HG02763 (cell line): ENCODE measurements around the gene CA10.

Source experiments
- ATAC-seq: cut with Tn5 transposase; IDR thresholded peaks from one replicate; pipeline ENCODE4 v1.9.1; 2021; ENCODE audit warnings: mild to moderate bottlenecking, moderate library complexity; ENCODE audit not compliant: unreplicated experiment

Gene CA10

DNA sequence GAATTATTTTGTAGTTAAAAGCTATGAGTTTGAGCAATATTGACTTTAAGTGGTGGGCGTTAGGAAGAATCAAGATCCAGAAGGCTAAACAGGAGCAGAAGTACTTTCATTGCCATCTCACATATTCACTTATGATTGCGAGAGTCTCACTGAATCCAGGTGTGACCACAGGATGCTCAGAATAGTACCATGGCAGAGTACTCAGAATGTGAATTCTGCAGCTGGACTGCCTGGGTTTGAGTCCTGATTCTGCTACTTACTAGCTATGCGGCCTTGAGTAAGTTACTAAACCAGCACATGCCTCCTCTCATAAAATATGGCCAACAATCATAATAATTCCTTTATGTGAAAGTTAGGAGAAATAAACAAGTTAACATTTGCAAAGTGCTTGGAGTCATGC lies 109.5 kb downstream of the CA10 start:
- no peak for ATAC-seq

DNA sequence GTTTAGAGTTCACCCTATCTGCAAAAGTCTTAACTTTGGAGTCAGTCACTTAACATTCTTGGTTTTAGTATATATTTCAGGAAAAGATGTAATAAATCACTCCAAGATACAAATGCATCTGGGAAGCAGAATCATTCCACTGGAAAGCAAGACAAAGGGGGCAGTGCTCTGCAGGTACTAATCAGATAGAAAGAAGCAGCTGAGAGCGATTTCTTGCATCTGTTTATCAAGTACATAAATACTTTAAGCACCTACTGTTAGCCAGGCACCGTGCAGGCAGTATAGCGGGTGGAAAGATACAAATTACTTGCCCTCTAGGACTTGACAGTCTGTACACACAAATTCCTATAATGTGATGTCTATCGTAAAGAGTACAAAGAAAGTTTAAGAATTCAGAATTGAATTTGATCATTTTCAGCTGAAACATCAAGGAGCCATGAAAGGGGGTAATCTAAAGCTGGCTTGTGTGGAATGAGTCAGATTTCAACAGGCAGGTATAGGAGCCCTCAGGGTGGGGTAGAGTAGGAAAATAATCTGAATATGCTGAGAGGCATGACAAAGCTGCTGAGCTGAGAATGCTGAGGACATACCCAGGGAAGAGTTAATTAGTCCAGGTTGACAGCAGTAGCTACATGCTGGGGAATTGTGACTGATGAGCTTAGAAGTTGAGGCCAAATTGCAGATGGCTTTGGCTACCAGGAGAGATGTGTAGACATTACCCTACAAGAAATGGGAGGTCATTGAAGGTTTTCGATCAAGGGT lies 110.2 kb downstream of the CA10 start:
- ATAC-seq, result no peak

DNA sequence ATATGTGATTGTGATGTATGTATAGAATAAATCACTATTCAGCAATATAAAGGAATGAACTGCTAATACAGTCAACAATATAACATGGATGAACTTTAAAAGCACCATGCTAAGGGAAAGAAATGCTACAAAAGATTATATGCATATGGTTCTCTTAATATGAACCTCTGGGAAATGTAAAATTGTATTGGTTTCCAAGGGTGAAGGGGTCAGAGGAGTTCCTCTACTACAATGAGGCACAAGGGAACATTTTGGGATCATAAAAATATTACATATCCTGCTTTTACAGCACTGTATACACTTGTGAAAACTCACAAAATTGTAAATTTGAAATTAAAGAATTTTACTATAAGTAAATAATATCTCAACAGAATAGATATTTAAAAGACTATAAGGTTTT lies 111.4 kb downstream of the CA10 start:
- ATAC-seq, result no peak

DNA sequence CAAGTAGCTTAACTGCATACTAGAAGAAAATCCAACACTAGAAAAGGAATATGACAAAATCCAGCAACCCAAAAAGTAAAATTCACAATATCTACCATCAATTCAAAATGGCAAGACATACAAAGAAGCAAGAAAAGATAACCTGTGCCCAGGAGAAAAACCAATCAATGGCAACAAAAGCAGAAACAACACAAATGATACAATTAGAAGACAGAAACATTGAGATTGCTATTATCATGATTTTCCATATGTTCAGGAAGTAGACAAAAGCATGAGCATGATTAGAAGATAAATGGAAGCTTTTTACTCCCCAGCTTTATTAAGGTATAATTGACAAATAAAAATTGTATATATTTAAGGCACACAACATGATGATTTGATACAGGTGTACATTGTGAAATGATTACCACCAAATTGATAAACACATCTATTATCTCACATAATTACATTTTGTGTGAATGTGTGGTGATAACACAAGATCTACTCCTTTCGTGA lies 117.3 kb downstream of the CA10 start:
- ATAC-seq, result no peak

DNA sequence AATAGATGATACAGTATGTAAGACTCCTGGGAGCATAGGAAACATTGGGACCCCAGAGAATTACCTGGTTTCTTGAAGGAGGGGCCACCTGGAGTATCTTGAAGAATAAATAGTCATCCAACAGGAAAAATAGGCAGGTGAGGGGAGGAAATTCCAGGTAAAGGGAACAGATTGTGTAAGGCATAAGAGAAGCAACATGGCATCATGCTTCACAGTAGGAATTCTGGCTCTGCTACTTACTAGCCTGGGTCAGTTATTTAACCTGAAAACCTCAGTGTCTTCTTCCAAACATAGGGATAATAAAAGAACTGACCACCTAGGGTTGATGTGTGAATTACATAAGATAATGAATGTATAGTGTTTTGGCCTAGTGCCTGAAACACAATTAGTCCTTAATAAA lies 122.1 kb downstream of the CA10 start:
- no peak for ATAC-seq

DNA sequence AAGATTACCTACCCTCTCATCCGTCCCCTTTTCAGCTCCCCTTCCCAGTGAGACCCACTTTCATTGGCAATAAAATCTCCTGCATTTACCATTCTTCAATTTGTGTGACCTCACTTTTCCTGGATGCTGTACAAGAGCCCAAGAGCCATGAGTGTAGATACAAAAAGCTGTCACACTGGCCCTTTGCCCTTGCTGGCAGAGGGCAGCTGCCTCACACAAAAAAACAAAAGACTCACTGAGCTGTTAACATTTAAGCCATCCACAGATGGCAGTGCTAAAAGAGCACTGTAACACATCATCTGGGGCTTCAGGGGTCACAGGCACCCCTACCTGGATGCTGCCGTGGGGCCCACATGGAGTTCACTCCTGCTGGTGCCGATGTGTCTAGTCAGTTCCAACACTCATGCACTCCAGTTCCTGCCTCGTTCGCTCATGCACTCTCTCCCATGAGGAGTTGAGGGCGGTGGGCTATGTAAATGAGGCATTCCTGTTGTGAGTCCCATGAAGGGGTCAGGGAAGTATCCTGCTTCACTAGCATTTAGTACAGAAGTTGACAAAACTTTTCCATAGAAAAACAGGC lies 123.1 kb downstream of the CA10 start:
- no peak for ATAC-seq

DNA sequence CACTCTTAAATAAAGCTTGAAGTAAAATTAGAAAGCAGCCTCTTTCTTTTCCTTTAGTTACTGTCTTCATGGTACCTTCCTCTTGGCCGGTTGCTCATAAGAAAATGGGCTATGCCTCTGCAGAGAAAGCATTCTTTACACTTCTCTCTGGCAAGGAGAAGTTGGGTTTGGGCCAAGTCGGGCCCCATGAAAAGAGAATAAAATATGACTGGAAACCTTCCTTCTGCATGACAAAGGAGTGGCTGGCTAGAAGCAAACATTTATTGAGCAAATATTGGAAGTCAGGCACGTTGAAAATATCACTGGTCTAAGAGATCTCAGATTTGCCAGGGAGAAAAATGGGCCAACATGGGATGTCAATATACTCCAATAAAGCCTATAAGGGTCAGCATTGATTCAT lies 126.1 kb downstream of the CA10 start:
- no peak for ATAC-seq

DNA sequence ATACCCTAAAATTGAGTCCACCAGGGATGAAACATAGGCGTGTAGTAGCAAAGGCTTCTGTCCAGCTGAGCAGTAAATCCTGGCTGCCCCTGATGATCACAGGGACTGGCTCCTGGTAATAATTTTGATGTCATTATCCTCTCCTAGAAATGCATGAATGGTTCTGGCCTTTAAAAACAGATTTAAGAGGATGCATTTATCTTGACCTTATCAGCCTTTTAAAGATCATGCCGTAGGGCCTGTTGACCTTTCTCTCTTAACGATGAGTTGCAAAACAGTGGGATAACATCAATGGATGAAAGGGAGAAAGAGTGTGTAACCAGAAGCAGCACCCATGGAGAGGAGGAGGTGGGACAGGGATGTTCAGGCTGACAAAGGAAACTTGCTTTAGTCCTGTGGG lies 128.5 kb downstream of the CA10 start:
- no peak for ATAC-seq

DNA sequence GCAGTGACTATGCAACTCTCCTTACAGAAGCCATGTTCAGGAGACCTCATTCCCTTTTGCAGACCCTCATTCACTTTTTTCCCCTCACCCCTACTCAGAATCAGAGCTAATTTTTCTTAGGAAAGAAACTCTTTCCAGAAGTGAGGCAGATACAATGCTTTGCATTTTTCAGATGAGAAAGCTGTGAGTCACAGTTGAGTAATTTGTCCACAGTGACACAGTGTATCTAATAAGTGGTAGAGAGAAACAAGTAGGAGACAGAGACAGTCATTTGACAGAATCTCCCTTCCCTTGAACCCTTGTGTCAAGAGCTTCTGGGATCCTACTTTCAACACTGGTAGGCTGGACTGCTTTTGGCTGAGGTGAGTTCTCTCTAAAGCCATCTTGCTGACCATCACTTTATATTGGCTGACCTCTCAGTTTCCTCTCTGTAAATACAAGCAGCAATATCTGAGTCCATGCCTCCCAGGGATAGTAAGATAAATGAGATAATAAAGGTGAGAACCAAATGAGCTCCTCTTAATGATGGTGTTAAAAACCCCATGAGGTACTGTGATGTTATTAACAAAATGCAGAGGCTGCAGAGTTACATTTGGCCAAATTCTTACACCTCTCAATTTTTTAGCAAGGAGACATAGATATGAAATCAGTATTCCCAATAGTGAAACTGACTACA lies 130.8 kb downstream of the CA10 start:
- no peak for ATAC-seq

DNA sequence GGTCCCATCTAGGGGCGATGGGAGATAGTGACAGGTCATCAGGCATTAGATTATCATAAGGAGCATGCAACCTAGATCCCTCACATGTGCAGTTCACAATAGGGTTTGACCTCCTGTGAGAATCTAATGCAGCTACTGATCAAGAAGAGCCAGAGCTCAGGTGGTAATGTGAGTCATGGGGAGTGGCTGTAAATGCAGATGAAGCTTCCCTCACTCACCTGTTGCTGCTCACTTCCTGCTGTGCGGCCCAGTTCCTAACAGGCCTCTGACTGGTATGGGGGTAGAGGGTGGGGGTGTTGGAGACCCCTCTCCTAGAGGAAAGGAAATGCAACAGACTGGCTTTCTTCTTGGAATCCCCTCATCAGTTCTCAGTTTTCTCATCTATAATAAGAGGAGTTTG lies 131.4 kb downstream of the CA10 start:
- no peak for ATAC-seq

DNA sequence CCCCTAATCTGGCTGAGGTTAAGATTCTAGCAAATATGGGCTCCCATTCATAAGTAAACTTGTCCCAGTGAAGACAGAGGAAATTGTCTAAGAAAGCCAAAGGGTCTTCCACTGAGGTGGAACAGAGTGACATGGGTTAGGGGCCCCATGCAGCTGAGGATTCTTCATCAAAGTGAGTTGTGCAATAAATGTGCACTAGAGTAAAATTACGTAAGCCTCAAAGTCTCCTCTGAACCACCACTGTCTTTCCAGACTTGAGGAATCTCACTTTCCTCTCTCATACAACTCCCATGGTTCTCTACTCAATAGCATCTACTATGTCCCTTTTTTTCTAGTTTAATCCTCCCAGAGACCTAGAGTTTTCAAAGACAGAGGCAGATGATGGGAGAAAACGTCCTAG lies 132.4 kb downstream of the CA10 start:
- no peak for ATAC-seq

DNA sequence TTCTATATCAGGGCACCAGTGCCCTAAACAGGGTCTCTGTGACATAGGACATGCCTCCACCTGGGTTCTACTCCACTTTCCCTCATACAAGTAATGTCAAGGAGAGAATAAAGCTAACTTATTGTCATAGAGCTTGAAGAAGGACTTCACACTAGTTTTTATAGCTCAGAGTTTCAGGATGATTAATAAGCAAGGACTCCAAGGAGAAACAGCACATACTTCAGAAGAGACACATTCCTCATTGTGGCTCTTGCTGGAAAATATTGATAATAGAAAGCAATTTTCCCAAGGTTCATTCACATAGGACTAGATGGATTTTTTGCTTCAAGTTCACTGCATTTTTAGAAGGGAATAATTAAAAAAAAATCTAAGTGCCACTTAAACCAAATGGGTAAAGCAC lies 133.3 kb downstream of the CA10 start:
- no peak for ATAC-seq

DNA sequence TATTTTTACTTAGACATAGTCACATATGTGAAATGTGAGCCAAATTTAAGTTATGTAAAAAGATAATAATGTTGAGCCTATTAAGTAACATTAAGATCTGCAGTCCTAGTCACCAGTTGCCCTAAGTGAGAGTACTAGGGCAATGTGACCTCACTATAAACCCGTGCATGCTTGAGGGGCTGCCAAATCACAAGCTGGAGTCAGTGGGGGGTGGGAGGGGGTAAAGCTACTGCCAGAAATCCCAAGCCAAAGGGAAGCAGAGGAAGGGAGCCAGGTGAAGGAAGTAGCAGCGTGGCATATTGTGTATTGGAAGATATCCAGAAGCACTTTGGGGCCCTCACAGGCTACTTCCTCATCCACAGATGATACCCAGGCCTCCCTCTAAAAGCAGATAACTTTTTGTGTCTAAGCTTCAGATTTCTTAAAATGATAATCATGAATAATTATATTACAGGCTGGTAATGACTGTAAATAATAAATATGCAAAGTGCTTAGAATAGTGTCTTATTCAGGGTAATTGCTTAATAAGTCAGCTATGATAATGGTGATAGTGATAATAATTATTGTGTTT lies 134.1 kb downstream of the CA10 start:
- no peak for ATAC-seq

DNA sequence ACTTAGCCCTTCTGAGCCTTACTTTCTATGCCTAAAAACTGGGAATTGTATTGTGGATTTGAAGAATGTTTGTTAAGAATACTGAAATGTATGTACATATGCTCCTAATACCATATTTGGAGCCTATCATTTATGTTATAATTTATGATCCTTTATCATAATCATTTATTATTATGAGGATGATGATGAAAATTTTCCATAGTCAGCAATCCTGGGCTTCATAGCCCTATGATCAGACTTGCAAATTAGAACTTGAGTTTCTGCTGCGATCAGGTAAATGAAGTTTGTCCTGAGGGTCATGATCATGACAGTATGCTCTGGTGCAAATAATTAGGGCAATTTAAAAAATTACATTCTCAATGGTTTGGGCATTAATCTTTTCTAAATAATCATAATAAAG lies 147.4 kb downstream of the CA10 start:
- no peak for ATAC-seq

DNA sequence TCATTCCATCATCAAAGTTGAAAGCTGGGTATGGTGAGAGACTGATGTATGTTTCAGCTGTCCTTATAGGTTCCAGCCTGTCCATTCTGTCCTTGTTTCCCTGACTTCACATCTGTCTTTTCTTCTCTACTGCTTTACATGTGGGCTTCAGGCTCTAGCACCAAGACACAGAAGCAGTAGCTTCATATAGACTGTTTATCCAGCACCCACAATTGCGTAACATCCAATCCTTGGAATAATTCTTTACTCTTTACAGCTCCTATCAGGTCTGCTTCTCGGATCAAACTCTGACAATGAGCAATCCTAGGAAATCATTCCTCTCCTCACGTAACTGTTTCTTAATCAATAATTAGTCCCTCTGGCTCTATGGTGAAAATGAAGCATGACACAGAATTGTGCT lies 158.9 kb downstream of the CA10 start:
- ATAC-seq, result no peak

DNA sequence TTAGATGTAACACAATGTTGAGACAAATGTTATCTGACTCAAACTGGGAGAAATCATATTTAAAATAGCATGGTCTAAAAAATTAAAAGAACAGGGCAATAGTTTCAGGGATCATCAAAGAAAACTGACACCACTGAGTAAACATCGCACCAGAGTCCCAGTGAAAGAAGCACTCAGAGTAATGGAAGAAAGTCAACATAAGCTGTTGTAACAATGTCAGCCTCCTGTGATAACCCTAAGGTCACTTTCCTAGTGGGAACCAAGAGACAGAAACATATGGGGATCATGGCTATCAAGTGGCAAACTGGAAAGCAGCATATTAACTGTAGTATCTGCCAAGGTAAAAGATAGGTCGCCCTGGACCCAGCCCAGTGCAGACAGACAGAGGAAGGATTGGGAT lies 160.8 kb downstream of the CA10 start:
- ATAC-seq, result no peak

DNA sequence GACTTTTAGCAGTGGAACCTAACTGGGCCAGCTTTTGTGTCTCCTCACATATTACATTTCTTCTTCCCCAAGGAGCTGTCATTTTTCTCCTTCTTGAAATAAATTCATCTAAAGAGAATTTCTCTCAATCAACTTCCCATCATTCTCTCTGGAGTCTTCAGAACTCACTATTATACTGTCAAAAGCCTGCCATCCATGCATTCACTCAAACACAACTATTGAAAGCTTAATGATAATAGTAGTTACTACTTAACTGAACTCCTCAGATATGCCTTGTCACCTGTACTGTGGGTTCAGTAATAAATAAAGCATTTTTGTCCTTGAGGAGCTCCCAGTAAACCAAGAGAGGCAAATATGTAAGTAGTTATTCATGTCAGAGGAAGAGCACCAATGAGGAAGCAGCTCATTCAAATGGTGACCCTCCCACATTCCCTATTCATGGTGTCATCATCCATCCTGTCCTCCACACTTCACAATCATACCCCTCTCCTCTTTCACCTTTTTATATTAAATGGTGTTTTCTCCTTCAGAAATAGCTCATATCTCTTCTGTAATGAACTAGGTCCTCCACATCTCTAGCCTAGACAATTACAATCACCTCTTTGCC lies 162.6 kb downstream of the CA10 start:
- ATAC-seq, result no peak

DNA sequence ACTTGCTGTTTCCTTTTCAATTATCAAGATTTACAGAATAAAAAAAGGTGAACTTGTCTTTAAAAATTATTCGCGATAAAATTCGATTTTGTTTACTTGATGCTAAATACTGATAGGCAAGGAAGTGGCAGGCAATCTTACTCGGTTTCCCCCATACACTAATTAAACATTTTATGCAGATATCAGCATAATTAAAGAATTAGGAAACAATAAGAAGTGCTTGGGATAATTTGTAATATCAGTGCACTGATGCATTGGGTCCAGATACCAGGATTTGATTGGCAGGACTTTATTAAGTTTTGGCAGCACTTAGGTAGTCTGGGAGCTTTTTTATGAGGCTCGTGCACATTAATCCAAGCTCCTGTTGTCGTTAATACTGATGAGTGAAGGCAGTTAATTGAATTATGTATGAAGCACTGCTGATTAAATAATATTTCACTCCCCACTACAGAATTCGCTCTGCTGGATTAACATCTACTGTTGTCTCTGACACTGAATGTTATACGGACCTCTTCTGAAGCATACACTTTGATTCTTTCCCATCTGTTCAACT lies 165.6 kb downstream of the CA10 start:
- no peak for ATAC-seq

DNA sequence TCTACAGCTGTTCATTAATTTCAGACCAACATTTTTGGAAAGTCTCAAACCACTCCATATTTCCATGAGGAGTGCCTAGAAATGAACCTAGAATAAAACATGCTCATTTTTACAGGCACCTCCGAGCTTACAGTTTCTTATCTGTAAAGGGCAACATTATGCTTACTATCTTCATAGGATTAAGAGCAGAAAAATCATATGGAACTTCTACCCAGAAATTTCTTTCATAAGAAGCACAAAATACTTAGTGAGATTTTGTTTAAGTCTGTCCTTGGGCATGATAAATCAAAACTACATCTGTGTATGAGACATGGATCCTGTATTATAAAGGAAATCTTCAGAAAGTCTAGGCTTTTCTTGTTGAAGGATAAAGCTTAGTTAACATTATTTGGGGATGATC lies 187.4 kb downstream of the CA10 start:
- ATAC-seq, result no peak

DNA sequence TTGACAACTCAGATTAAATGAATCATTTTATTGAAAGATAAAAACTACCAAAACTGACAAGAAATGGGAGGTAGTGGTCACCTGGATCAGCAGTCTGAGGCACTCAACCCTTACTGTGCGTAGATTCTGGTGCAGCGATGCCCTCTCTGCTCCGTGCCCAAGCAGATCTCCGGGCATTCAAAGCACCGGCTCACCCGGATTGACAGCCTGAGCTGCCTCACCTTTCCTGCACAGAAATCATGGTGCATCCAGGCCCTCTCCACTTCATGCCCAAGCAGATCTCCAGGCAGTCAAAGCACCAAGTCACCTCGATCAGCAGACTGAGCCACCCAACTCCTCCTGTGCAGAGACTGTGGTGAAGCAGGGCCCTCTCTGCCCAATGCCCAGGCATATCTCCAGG lies 196.8 kb downstream of the CA10 start:
- no peak for ATAC-seq

DNA sequence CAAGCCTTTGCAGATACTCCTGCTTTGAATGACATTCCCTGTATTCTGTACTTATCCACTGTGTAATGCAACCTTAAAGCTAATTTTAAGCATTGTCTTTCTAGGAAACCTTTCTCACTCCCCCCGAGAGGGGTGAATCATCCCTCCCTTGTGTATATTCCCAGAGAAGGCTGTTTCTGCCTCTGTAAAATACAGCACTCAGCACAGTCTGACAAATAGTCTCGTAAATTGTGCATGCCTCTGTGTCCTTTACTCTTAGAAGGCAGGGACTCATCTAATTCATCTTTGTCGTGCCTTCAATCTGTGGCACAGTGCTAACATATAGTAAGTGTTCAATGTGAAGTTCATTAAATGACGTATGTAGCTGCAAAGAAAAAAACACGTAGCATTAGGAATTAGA lies 200.7 kb downstream of the CA10 start:
- ATAC-seq, result no peak
